NB4 (cell line): ENCODE measurements around the gene KCNJ10.

Experiments
- POLR2A ChIP-seq: IDR thresholded peaks from 2 replicates; pipeline ENCODE4 v1.6.1; 2011; ENCODE audit warnings: mild to moderate bottlenecking; ENCODE audit not compliant: insufficient read length; ENCODE audit errors: extremely low read depth
- TF ChIP-seq, protein P1 (sequence below): IDR thresholded peaks from one replicate; pipeline ENCODE4 v1.5.1; 2012; ENCODE audit warnings: low read depth, low read length

GRCh38 chr1:160115545-160116282, 45.8 kb upstream of the KCNJ10 start, which contains the start of gene ATP1A2:
- TF ChIP-seq, protein P1, sequence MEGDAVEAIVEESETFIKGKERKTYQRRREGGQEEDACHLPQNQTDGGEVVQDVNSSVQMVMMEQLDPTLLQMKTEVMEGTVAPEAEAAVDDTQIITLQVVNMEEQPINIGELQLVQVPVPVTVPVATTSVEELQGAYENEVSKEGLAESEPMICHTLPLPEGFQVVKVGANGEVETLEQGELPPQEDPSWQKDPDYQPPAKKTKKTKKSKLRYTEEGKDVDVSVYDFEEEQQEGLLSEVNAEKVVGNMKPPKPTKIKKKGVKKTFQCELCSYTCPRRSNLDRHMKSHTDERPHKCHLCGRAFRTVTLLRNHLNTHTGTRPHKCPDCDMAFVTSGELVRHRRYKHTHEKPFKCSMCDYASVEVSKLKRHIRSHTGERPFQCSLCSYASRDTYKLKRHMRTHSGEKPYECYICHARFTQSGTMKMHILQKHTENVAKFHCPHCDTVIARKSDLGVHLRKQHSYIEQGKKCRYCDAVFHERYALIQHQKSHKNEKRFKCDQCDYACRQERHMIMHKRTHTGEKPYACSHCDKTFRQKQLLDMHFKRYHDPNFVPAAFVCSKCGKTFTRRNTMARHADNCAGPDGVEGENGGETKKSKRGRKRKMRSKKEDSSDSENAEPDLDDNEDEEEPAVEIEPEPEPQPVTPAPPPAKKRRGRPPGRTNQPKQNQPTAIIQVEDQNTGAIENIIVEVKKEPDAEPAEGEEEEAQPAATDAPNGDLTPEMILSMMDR = no peak
- no peak for TF ChIP-seq POLR2A
